Breast epithelium (tissue), 4 donors: ENCODE data around the gene ZNF407. TPM values are rescaled to one million over a fixed set of nuclear protein-coding genes. Genes with fewer than 3 reads are reported as not detected.

Experiments
- DNase-seq, 2 donors: peaks; one replicate each; pipeline ENCODE4 v3.0.0-alpha.2; 2019; ENCODE audit warnings: low spot score in 2 of 2
- H3K27ac ChIP-seq, 2 donors: fragments of 200-600 bp; sonication (generic) in 1 of 2; one replicate each; pipeline ENCODE4 v1.5.1; 2016 to 2019; ENCODE audit warnings: mild to moderate bottlenecking in 1 of 2
- H3K27me3 ChIP-seq, 2 donors: fragments of 200-600 bp; sonication (generic) in 1 of 2; one replicate each; pipeline versions ENCODE4 v1.5.1 to v1.6.0; 2017 to 2019; ENCODE audit warnings: control low read depth in 1 of 2, mild to moderate bottlenecking in 1 of 2
- H3K36me3 ChIP-seq: fragments of 200-600 bp; one replicate; pipeline ENCODE4 v1.5.1; 2019
- H3K4me1 ChIP-seq, 2 donors: fragments of 200-600 bp; sonication (generic); one replicate each; pipeline ENCODE4 v1.5.1; 2016 to 2019; ENCODE audit warnings: control low read depth in 1 of 2
- H3K4me3 ChIP-seq, 3 donors: fragments of 200-600 bp; sonication (generic); 1 replicate in 2 of 3; 2 replicates in 1 of 3; pipeline ENCODE4 v1.5.1; 2016 to 2019; ENCODE audit warnings: mild to moderate bottlenecking in 3 of 3, moderate library complexity in 2 of 3
- H3K9me3 ChIP-seq, 2 donors: fragments of 200-600 bp; sonication (generic) in 1 of 2; one replicate each; pipeline ENCODE4 v1.5.1; 2016 to 2019; ENCODE audit warnings: control low read depth in 1 of 2
- POLR2A ChIP-seq: fragments of 450-650 bp; IDR thresholded peaks from one replicate; pipeline ENCODE4 v1.6.1; 2016; ENCODE audit warnings: antibody characterized with exemption, mild to moderate bottlenecking, moderate library complexity
- POLR2AphosphoS5 ChIP-seq, 3 donors: sonication (generic); formaldehyde crosslinking; IDR thresholded peaks; one replicate each; pipeline ENCODE4 v1.6.1; 2017; ENCODE audit warnings: antibody characterized with exemption in 3 of 3
- intact Hi-C: fragments of 100-400 bp; cut with DNase I; formaldehyde crosslinking; loops from one replicate; pipeline ENCODE4 v1.15.1; 2023; ENCODE audit warnings: low total_unique reads
- total RNA-seq, 3 donors: library from RNA; depleted of rRNA; stranded (reverse); fragments of >200 nt; gene quantifications; one replicate each; pipeline ENCODE4 v1.1.0, GENCODE V29; 2016
- TF ChIP-seq, protein P1 (sequence below), 3 donors: fragments of 450-650 bp; IDR thresholded peaks; one replicate each; pipeline ENCODE4 v1.5.1; 2016 to 2017; ENCODE audit warnings: antibody characterized with exemption in 3 of 3, mild to moderate bottlenecking in 3 of 3, moderate library complexity in 3 of 3

ZNF407 gene
- total RNA-seq, 3 donors from 2014 or later = 14.9 to 30.1 (median 22.3) TPM

DNA sequence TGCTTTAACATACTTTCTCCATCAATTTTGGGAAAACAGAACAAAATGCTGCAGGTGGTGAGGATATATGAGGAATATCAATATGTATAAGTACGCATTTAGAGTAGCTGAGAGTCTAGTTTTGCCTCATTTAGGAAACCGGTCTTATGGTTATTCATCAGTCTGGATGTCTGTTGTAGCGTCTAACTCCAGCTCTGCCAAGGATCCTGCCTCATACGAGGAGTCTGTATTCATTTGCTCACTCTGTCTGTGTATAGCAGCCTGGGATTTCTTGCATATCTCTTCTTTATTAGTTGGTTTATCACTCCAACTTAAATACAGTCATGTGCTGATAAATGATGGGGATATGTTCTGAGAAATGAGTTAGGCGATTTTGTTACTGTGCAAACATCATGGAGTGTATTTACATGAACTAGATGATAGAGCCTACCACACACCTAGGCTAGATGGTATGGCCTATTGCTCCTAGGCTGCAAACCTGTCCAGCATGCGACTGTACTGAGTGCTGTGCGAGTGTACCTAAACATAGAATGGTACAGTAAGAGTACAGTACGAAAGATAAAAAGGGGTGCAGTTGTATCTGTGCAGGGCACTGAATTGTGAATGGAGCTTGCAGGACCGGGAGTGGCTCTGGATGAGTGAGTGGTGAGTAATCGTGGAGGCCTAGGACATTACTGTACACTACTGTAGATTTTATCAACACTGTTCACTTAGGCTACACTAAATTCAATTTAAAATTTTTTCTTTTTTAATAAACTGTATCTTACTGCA, 148.1 kb downstream of the ZNF407 start:
- intact Hi-C loops = no loop called here
- Histone ChIP-seq H3K27ac (no peak overlapping the region), H3K36me3 (no peaks in the 10 kb centered on the region), H3K4me1 (no peaks in the 10 kb centered on the region), H3K4me3 (no peak overlapping the region), H3K27me3 (no peaks in the 10 kb centered on the region), H3K9me3 (no peaks in the 10 kb centered on the region)
- DNase-seq = no peak
- TF ChIP-seq, protein P1, sequence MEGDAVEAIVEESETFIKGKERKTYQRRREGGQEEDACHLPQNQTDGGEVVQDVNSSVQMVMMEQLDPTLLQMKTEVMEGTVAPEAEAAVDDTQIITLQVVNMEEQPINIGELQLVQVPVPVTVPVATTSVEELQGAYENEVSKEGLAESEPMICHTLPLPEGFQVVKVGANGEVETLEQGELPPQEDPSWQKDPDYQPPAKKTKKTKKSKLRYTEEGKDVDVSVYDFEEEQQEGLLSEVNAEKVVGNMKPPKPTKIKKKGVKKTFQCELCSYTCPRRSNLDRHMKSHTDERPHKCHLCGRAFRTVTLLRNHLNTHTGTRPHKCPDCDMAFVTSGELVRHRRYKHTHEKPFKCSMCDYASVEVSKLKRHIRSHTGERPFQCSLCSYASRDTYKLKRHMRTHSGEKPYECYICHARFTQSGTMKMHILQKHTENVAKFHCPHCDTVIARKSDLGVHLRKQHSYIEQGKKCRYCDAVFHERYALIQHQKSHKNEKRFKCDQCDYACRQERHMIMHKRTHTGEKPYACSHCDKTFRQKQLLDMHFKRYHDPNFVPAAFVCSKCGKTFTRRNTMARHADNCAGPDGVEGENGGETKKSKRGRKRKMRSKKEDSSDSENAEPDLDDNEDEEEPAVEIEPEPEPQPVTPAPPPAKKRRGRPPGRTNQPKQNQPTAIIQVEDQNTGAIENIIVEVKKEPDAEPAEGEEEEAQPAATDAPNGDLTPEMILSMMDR (IDR thresholded peaks at IDR 0.05) = no peak

DNA sequence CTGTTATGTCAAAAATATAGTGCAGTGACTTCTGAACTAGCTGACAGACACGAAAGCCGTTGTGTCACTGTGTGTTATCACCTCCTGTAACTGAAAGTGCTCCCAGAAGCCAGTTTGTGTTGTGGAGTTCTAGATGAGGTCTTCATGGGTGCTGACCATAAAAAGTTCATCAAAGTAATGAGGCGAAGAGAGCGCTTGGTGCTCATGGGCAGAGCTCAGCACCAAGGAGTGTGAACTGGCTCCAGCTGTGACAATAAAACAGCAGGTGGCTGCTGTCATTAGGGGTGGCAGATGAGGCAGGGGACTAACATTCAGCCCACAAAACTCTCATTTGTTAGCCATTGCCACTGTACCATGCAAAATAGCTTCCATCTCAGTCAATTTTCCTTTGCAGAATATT, 151.1 kb downstream of the ZNF407 start:
- Histone ChIP-seq H3K36me3 (no peaks in the 10 kb centered on the region), H3K4me1 (no peaks in the 10 kb centered on the region), H3K4me3 (no peak overlapping the region), H3K27ac (no peak overlapping the region), H3K27me3 (no peaks in the 10 kb centered on the region), H3K9me3 (peaks cover 0 to 3% of the 10 kb centered on the region in 2 donors)
- intact Hi-C loops = no loop called here
- TF ChIP-seq, protein P1 (IDR thresholded peaks at IDR 0.05) = no peak
- TF ChIP-seq POLR2AphosphoS5 (IDR thresholded peaks at IDR 0.05) (no peak), POLR2A (no peak)
- DNase-seq = no peak

DNA sequence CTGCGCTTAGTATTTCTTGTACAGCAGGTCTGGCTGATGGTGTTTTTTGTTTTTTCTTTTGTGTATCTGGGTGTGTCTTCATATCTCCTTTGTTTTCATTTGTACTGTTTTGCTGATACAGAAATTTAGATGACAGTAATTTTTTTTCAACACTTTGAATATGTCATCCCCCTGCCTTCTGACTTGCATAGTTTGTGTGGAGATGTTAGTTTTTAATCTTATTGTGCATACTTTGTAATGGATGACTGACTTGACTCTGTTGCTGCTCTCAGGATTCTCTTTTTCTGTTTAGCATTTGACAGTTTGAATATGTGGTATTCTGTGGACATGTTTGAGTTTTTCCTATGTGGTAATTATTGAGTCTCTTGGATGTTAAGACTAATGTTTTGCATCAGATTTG, 161.3 kb downstream of the ZNF407 start:
- Histone ChIP-seq H3K9me3 (peaks cover 0 to 8% of the 10 kb centered on the region in 2 donors), H3K27ac (no peak overlapping the region), H3K4me1 (no peaks in the 10 kb centered on the region), H3K4me3 (no peak overlapping the region), H3K36me3 (no peaks in the 10 kb centered on the region), H3K27me3 (no peaks in the 10 kb centered on the region)
- no peak for TF ChIP-seq POLR2A
- no peak for TF ChIP-seq POLR2AphosphoS5 (IDR thresholded peaks at IDR 0.05)
- TF ChIP-seq, protein P1 (IDR thresholded peaks at IDR 0.05) = no peak
- intact Hi-C loops = no loop called here
- no peak for DNase-seq

DNA sequence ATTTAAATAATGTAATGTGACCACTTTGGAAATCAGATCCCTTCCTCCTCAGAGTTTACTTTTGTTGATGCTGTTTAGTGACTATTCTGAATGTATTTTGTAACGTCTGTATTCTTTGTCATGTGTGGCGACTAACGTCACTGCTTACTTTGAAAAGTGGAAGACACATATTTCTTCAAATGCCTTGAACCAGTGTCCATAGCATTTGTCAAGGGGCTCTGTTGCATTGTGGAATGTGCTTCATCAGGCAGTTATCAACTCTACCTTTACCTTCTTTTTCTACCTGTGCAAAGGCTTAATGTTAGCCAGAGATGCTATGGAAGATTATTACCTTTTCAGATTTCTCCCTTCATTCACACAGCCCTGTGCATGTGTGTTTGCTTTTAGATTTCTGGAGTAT, 162.4 kb downstream of the ZNF407 start:
- Histone ChIP-seq H3K4me1 (no peaks in the 10 kb centered on the region), H3K27me3 (no peaks in the 10 kb centered on the region), H3K9me3 (peaks cover 0 to 8% of the 10 kb centered on the region in 2 donors), H3K36me3 (no peaks in the 10 kb centered on the region), H3K4me3 (no peak overlapping the region), H3K27ac (no peak overlapping the region)
- intact Hi-C loops = no loop called here
- no peak for DNase-seq
- no peak for TF ChIP-seq POLR2AphosphoS5 (IDR thresholded peaks at IDR 0.05)
- TF ChIP-seq, protein P1 (IDR thresholded peaks at IDR 0.05) = no peak
- no peak for TF ChIP-seq POLR2A

DNA sequence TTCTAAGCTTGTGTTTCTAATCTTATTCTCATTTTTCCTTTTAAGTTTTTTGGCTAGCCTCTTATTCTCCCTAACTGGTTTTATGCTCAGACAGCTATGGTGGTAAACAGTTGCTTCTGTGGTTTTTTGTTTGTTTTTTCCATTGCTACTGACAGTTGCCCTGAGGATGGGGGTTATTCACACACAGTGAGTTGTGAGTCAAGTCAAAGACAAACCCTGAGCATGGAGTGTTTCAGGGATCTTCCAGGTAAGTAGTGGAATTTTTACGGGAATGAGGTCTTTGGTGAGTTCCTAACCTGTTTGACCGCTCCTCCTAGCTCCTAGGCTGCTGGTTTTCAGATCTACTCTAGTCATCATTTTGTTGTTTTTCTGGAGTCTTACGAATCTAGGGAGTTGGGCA, 162.8 kb downstream of the ZNF407 start:
- intact Hi-C loops = no loop called here
- TF ChIP-seq, protein P1 (IDR thresholded peaks at IDR 0.05) = no peak
- TF ChIP-seq POLR2AphosphoS5 (IDR thresholded peaks at IDR 0.05) (no peak), POLR2A (no peak)
- peaks cover 0 to 8% of the 10 kb centered on the region in 2 donors for H3K9me3 ChIP-seq

More for the DNA sequence above, 162.8 kb downstream of the ZNF407 start:
- Histone ChIP-seq H3K27ac (no peak overlapping the region), H3K4me1 (no peaks in the 10 kb centered on the region), H3K4me3 (no peak overlapping the region), H3K27me3 (no peaks in the 10 kb centered on the region), H3K36me3 (no peaks in the 10 kb centered on the region)
- DNase-seq = no peak
